ENCODE measurements around the gene CHURC1.

- TF ChIP-seq, protein P1, sequence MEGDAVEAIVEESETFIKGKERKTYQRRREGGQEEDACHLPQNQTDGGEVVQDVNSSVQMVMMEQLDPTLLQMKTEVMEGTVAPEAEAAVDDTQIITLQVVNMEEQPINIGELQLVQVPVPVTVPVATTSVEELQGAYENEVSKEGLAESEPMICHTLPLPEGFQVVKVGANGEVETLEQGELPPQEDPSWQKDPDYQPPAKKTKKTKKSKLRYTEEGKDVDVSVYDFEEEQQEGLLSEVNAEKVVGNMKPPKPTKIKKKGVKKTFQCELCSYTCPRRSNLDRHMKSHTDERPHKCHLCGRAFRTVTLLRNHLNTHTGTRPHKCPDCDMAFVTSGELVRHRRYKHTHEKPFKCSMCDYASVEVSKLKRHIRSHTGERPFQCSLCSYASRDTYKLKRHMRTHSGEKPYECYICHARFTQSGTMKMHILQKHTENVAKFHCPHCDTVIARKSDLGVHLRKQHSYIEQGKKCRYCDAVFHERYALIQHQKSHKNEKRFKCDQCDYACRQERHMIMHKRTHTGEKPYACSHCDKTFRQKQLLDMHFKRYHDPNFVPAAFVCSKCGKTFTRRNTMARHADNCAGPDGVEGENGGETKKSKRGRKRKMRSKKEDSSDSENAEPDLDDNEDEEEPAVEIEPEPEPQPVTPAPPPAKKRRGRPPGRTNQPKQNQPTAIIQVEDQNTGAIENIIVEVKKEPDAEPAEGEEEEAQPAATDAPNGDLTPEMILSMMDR (IDR thresholded peaks at IDR 0.05; ENCODE audit: low read depth, low read length, missing input control): no peak
- no peak for TF ChIP-seq MAX (IDR thresholded peaks at IDR 0.05)
- no peak for TF ChIP-seq REST (IDR thresholded peaks at IDR 0.05)
- TF ChIP-seq, protein P2, sequence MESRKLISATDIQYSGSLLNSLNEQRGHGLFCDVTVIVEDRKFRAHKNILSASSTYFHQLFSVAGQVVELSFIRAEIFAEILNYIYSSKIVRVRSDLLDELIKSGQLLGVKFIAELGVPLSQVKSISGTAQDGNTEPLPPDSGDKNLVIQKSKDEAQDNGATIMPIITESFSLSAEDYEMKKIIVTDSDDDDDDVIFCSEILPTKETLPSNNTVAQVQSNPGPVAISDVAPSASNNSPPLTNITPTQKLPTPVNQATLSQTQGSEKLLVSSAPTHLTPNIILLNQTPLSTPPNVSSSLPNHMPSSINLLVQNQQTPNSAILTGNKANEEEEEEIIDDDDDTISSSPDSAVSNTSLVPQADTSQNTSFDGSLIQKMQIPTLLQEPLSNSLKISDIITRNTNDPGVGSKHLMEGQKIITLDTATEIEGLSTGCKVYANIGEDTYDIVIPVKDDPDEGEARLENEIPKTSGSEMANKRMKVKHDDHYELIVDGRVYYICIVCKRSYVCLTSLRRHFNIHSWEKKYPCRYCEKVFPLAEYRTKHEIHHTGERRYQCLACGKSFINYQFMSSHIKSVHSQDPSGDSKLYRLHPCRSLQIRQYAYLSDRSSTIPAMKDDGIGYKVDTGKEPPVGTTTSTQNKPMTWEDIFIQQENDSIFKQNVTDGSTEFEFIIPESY (IDR thresholded peaks at IDR 0.05): no peak
- TF ChIP-seq YY1 (IDR thresholded peaks at IDR 0.05): no peak
- no peak for TF ChIP-seq RAD21 (IDR thresholded peaks at IDR 0.05)
Measured at GRCh38 chr14:64948612-64949210, 34.5 kb downstream of the CHURC1 start.
